ENCODE results near the gene RFTN1.

GRCh38 chr3:16500093-16500492, 13.4 kb downstream of the RFTN1 start:
- TF ChIP-seq SUZ12 (IDR thresholded peaks at IDR 0.05), result no peak
- no peak for TF ChIP-seq FOXK2 (IDR thresholded peaks at IDR 0.05)
- TF ChIP-seq ZNF384 (IDR thresholded peaks at IDR 0.05), result no peak
- no peak for TF ChIP-seq FOXM1 (IDR thresholded peaks at IDR 0.05; ENCODE audit: borderline replicate concordance)

Data from HEK293T (cell line).